ENCODE measurements around the gene MAPRE2.

Gene MAPRE2

DNA sequence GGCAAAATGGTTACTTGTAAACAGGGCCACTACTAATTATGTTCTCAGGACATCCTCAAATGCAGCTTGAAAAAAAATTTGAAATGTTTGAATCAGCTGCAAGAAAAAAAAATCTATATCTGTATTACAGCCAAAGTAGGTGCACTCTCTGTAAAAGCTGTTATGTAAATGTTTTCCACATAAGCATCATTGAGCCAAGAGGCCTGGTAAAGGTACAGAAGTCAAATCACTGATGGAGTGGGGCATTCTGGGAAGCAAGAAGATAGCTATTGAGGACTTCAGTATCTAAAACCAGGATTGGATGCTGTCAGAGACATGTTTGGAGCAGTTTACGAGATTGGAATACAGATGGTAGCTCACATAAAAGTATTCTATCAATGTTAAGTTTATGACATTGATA is 80.3 kb downstream of the MAPRE2 start:
- DNase-seq (ENCODE audit: low read depth, low spot score): no peak

DNA sequence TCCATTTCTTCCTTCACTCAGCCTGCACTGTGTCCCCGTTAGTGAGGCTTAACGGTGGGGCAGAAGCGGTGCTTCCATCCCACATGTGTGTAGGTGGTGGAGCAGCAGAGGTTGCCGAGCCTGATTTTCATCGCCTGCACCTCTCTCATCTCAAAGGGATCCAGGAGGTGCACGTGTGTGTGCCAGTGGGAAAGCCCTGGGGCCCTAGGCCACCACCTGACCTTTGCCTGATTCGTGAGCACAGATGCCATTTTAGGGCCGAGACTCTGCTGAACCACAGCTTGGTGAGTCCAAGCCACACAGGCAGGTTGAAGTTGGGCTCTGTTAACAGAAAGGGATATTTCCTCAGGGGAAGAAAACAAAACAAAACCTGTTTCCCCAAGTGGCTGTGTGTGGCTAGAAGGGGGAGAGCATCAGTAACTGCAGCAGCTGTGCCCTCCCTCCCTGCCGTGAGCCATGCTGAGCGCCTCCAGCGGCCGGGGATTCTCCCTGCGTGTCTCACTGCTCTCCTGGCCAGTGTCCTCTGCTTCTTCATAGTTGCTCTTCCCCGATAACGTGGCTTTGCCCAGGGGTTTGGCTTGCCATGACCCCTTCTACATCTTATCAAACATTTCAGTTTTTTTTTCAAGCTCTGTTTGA is 81.5 kb downstream of the MAPRE2 start:
- no peak for DNase-seq (ENCODE audit: low read depth, low spot score)

DNA sequence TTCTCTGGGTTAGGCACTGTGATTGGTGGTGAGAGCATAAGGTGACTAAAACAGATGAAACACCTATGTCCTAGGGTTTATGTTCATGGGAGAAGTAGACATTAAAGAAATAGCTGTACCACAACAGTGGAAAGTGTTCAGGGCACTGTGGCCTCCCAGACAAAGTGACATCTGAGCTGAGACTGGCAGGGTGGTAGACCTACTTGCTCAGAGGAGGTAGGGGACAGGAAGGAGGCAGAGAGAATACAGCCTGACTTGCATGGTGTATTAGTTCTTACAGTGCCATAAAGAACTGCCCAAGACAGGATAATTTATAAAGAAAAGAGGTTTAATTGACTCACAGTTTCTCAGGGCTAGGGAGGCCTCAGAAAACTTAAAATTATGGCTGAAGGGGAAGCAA is 82.6 kb downstream of the MAPRE2 start:
- DNase-seq (ENCODE audit: low read depth, low spot score): no peak

DNA sequence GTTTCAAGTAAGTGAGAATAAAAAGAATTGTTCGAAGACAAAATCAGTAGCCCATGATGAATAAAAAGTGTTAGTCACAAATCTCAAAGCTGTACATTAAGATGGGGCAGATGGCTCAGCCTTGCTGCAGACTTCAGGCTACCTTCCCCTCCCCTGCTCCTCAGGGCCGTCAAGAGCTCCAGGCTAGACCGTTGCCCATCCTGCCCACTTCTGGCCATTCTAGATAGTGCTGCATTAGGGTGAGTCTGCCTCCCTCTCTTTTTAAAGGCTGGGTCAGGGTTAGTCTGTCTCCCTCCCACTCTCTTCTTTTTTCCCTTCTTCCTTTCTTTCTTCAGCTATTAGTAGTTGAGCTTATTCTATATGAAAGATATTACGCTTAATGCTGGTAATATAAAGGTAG is 86.0 kb downstream of the MAPRE2 start:
- no peak for DNase-seq (ENCODE audit: low read depth, low spot score)

DNA sequence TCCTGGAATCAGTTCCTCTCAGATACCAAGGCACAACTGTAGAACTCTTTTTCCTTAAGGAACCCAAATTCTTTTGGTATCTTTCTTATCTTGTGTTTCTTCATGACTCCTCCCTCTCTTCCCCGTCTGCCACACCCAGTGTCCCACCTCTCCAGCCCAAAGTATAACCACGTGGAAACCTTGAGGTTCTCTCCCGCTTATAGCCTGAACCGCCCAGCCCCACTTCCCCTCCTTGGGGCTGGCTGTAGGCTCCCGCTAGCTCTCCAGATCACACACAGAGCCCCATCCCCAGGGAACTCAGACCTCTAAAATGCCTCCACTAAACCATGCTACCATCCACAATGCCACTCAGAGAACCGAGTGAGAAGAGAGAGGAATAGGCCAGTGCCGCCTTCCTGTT is 87.5 kb downstream of the MAPRE2 start:
- no peak for DNase-seq (ENCODE audit: low read depth, low spot score)

DNA sequence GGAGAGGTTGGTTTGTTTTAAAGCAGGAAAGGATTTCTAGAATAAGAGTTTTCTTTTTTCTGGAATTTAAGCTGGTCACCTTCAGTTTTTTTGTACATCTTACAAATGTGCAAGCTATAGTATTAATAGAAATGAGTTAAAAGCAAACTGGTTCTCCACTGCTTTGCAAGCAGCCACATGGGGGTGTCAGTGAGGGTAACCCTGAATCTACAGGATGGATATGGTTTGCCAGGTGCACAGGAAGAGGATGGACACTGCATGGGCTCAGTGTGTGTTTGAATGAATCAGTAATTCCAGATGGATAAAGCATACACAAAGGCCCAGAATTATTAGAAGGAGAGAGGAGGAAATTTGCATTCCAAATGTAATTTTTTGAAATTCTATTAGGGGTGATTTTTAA is 89.0 kb downstream of the MAPRE2 start:
- no peak for DNase-seq (ENCODE audit: low read depth, low spot score)

DNA sequence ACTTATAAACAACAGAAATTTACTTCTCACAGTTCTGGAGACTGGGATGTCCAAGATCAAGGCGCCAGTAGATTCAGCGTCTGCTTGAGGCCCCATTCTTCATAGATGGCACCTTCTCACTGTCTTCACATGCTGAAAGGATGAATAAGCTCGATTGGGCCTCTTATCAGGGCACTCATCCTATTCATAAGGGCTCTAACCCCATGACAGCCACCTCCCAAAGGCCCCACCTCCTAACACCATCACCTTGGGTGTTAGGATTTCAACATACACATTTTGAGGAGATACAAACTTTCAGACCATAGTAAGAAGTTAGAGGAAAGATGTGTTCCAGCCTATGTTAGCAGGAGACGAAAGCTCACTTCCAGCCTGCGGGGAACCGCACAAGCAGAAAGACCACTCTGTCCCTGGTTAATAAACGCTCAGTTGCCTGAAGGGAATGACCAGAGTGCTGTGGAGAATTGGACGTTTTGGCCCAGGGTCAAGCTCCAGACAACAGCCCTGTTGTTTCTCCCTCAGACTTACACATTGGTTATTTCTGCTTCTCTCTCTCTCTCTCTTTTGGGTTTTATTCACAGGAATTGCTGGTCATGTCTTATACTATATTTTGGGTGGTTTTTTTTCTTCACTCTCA is 90.3 kb downstream of the MAPRE2 start:
- no peak for DNase-seq (ENCODE audit: low read depth, low spot score)

DNA sequence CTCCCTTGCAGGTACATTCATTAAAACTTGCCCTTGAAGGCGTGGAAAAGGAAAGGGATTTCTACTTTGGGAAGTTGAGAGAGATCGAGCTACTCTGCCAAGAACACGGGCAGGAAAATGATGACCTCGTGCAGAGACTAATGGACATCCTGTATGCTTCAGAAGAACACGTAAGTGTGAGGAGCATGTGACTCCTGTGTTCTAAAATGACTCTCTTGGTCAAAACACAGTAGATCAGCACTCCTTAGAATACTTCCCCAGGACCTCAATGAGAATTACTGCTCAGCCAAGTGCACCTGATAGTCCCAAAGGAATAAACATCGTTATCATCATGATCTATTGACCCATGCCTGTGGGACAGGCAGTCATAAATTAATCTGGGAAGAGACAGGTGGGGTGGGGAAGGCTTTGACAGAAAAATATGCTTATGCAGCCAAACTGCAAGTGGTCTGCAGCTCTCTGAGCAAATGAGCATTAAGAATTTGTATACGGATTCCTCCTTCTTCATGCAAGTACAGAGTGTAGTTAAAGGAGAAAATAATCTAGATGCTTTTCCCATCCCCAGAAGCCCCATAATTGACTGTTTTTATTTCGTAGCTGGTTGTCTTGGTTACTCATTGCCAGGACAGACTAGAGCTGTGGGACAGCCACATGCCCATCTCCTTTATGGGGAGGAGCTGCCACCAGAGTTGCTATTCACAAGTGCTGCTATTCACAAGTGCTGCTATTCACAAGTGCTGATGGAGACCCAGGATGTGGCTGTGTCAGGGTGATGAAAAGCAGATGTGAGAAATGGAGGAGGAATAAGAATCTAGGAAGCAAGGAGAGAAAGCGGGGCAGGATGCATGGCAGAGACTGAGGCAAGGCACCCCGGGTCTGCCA is 91.0 kb downstream of the MAPRE2 start:
- DNase-seq (ENCODE audit: low read depth, low spot score): no peak

DNA sequence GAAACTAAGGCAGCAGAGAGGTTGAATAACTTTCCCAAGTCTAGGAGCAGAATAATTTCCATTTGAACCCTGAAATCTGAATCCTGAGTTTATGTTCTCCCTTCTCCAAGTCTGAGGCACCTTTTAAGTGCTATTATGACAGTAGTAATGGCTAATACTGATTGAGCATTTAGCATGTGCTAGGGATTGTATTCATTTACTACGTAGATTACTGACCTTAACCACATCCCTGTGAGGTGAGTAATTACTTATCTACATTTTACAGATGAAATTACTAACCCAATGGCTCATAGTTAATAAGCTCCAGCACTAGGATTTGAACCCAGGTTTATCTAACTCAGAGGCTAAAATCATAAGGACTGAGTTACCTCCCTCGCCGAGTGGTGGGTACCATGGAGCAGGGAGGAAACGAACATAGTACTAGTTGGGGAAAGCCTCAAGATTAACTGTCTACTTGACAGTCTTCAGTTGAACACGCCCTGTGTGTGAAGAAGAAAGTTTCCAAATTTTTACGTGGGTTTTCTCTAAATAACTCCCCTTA is 93.0 kb downstream of the MAPRE2 start:
- no peak for DNase-seq (ENCODE audit: low read depth, low spot score)

DNA sequence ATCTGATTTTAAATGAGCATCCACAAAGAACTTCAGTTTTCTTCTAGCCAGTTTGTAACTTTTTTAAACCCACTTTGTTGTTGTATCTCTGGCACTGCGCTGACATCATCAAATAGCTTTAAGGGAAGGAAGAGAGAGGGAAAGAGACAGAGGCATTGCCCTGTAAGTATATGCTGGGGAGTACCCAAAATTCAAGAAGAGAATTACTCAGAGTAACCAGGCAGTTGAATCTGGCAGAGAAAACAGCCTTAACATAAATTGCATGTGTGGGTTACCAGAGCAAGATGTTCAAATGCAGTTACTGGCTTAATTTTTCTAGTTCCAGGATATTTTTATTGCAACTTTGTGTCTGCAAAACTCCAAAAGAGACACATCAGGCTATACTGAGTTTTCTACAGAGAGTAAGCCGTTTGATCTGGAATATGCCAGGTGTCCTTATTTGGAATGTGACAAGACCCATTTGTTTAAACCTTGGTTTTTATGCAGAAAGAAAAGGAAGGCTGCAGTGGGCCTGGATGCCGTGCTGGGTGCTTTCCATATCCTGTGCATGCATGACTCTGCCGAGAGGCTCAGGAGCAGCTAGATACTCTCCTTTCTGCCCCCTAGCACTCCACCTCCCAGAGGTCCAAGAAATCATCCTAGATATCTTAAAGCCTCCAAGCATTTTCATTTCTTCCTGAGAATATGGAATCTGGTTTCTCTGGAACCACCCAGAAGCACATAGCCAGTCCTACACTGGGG is 93.7 kb downstream of the MAPRE2 start:
- DNase-seq (ENCODE audit: low read depth, low spot score): no peak

DNA sequence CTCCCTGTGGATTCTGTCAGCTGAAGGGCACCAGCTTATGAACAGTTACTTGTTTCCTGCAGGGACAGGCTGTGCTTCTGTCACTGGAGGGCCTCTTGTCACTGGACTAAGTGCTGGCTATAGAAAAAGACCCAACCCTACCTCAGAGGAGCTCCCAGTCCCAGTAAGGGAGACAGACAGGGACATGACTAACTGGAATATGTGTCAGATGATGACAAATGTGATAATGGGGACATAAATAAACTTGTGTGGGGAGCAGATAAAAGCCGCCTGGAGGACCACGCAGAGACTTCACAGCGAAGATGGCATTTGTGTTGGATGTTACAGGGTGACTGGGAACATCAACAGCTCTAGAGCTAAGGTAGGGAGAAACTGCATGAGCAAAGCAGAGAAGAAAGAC is 95.0 kb downstream of the MAPRE2 start:
- DNase-seq (ENCODE audit: low read depth, low spot score): no peak

DNA sequence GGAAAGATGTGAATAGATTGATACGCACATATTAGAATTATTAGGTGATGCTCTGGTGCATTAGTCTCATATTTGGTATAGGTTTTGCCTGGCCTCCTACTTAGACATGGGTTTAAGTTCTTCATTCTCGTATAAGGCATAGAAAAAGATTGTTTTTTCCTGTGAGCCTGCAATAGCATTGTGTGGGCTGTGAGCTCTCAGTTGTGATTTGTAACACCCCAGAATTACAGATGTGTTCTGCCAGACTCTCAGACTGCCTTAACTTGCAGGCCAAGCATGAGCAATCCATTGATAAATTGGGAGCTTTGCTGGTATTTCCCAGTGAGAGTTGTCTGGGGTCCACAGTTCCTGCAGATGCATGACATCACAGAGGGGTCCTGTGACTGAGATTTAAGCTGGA is 95.7 kb downstream of the MAPRE2 start:
- no peak for DNase-seq (ENCODE audit: low read depth, low spot score)

DNA sequence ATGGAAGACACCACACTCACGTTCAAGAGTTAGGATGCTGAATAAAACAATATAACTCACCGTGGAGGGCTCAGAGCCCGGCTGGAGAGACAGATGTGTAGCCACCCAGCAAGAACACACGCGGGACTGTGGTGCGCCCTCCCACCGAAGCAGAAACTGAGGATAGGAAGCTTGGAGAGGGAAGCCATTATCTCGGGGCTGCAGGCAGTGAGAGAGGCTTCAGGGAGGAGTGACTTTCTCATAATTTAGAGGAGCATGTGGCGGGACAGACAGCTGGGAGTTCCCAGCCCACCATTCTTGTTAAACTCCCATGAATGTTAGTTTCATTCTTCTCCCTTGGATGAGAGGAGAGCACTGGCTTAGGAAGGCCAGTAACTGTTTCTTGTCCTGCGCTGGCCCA is 96.4 kb downstream of the MAPRE2 start:
- no peak for DNase-seq (ENCODE audit: low read depth, low spot score)

DNA sequence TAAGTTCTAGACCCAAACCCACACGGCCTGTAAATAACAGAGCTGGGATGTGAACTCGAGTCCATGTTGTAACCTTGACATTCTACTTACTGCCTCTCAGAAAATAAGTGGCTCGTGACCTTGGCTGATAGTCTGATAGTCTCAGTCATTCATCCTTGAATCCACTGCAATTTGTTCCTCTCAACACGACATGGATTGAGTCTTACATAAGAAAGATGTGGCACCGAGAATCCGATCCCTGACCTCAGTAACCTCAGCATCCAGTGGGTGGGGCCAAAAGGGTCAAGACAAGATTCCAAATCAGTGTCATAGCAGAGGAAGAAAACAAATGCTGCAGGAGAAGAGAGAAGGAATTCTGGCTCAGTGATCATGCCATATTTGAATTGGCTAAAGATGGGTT is 97.6 kb downstream of the MAPRE2 start:
- DNase-seq (ENCODE audit: low read depth, low spot score): no peak

DNA sequence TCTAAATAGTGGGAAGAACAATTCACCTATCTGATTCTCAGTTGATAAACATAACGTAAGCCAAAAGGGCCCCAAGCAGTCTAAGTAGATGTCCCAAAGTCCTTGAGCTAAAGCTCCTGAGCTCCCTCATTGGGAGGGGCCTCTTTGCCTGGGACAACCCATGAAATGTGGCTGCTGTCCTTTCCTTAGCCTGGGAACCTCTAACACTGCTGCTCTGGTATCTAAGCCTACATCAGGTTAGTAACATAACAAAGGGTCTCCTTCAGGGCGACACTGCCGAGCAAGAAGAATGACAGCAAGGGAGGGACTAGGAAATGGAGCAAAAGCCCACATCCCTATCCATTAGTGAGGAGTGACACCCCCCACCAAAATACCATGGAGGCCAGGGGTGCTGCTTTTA is 98.3 kb downstream of the MAPRE2 start:
- no peak for DNase-seq (ENCODE audit: low read depth, low spot score)

DNA sequence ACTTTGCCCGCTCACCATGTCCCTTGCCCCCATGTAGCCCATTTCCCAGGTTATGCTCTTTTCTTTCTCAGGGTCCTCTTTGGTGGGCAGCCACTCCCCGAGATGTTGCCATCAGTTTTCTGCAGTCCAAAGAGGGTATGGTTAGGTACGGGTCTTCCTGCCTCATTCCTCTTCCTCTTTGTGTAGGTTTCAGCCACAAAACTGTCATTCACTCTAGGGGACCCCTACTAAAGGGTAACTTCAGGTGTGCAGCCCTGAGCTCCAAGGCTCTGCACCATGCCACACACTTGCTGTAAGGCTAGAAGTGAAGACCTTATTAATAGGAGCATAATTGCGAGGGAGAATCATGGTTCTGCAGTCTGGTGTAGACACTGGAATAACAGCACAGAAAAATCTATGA is 99.9 kb downstream of the MAPRE2 start:
- DNase-seq (ENCODE audit: low read depth, low spot score): no peak

DNA sequence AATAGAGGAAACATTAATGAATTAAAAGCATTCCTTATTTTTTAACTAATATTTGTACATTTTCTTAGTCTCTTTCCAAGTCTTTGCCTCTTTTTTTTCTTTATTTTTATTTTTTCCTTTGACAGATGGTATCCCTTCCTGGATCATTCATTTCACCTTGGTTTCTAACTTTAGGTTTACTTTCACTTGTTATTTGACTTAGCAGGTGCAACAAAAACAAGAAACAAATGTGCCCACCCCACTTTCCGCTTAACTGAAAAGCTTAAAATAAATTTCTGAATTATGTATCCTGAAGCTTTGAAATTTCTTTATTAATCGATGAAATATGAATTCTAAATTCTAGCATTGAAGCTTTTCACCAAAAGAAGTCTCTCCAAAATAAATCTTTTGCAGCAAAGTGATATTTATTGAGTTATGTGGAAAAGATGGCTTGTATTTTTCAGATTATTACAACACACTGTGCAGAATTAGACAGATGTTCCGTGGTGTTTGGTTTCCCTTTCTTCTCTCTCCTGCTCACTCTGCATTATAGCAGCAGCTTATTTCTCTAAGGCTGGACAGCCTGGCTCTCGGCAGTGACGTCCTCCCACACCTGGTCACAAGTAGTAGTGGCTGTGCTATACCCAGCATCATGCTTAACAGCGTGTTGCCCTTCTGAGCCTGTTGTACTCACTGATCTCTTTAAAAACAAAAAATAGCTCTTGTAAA is 100.5 kb downstream of the MAPRE2 start:
- no peak for DNase-seq (ENCODE audit: low read depth, low spot score)

DNA sequence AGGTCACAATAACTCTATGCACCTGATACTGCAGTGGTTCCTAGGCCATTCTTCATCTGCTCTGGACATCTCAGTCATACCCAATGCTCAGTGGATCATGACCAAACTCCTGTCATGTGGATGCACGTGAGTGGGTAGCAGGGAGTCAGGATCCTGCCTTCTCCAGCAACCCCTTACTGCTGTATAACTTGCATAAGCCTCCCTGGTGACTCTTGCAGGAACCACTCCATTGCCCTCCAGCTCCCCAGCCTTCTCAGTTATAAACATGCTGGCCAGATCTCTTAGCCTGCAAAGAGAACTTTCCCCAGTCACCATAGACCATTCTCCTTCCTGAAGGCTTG is 101.0 kb downstream of the MAPRE2 start:
- no peak for DNase-seq (ENCODE audit: low read depth, low spot score)

DNA sequence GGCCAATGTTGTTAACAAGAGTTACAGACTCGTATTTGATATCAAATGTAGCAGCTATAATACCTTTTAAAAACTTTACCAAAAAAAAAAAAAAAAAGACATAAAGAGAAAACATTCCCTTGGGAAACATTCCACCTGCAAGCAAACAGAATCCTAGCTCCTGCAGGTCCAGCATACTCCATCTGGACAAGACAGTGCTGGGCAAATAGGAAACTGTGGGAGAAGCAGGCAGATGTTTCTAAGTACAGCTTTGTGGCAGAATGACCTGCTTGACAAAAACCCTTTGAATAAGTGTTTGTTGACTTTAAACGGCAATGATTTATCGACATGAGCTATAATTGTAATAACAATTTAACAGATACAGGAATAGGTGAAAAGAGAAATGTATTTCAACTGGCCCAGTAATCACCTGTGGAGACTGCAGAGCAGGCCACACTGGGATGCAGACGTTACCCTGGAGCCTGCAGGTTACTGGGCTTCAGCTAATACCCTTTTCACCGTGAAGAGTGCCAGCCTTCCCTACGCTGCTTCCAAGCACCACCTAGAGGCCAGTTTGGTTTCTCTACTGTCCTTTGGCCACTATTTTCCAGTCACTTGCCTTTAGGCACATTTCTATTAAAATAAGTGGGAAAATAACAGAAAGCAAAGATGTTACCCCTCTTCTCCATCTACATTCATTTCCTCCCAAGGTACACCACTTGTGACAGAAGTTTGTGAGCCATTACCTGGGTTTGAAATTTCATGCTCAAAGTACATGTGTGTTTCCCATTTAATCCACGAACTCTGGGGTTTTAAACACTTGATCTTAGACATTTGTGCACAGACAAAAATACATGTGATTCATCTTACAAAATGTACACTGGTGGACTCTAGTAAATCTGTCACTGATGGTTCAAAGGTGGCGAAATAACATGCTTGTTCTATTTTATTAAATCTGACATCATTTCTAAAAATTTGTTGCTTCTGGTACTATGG is 102.7 kb downstream of the MAPRE2 start:
- no peak for DNase-seq (ENCODE audit: low read depth, low spot score)

DNA sequence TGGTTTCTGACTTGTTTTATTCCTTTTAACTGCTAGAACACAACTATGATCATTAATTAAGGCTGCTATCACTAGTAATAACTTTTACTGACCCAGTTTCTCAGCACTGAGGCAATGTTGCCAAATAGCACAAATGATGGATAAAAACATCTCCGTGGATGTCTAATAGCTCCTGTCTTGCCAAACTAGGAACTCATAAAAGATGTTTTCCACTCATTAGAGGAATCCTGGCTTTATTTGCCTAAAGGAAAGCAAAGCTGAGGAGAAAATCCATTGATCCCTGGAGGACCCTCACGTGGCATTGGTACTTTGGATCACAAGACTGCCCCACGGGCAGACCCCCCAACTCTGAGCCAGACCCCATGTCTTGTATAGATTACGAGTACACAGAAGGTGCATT is 103.5 kb downstream of the MAPRE2 start:
- no peak for DNase-seq (ENCODE audit: low read depth, low spot score)

Data from activated naive CD8-positive, alpha-beta T cell treated with anti-CD3 and anti-CD28 coated beads, Interleukin-2, amount 50 U/mL, for 16 hours (primary cell).